Measurements from ENCODE around the gene MYH7.
"Not testable (repeated sequence)": the region's sequence is repeated elsewhere in the genome, so short reads cannot be mapped to it uniquely, and the experiment has no call there.

The MYH7 gene

GRCh38 chr14:23389396-23389795, 46.1 kb downstream of the MYH7 start:
- no peak for TF ChIP-seq CTCF (conservative IDR thresholded peaks at IDR 0.05; ENCODE audit: low read depth, low read length)
- Histone ChIP-seq H3K27me3 (ENCODE audit: insufficient read depth, low read depth) (peaks cover 16% of the 10 kb centered on the region; the same call in 1 of the 2 replicates), H3K4me3 (IDR thresholded peaks at IDR 0.05; ENCODE audit: insufficient read depth, low read depth, low read length) (no peak overlapping the region), H3K36me3 (ENCODE audit: insufficient read depth) (no peaks in the 10 kb centered on the region), H3K27ac (no peak overlapping the region), H3K79me2 (ENCODE audit: insufficient read depth, low read depth) (no peaks in the 10 kb centered on the region), H3K9ac (no peak overlapping the region), H4K20me1 (ENCODE audit: insufficient read depth) (no peaks in the 10 kb centered on the region), H2AFZ (ENCODE audit: low read depth) (no peak overlapping the region), H3K4me2 (no peak overlapping the region), H3K4me1 (ENCODE audit: low read depth, poor library complexity, severe bottlenecking) (no peaks in the 10 kb centered on the region)

GRCh38 chr14:23388996-23389395, 46.5 kb downstream of the MYH7 start:
- Histone ChIP-seq H3K4me3 (IDR thresholded peaks at IDR 0.05; ENCODE audit: insufficient read depth, low read depth, low read length) (no peak overlapping the region), H4K20me1 (ENCODE audit: insufficient read depth) (no peaks in the 10 kb centered on the region), H3K79me2 (ENCODE audit: insufficient read depth, low read depth) (no peaks in the 10 kb centered on the region), H3K4me1 (ENCODE audit: low read depth, poor library complexity, severe bottlenecking) (no peaks in the 10 kb centered on the region), H3K36me3 (ENCODE audit: insufficient read depth) (no peaks in the 10 kb centered on the region), H2AFZ (ENCODE audit: low read depth) (no peak overlapping the region), H3K9ac (no peak overlapping the region), H3K4me2 (no peak overlapping the region), H3K27ac (no peak overlapping the region), H3K27me3 (ENCODE audit: insufficient read depth, low read depth) (peaks cover 16% of the 10 kb centered on the region; the same call in 1 of the 2 replicates)
- TF ChIP-seq CTCF (conservative IDR thresholded peaks at IDR 0.05; ENCODE audit: low read depth, low read length): no peak

- Histone ChIP-seq H3K27me3 (ENCODE audit: insufficient read depth, low read depth) (peaks cover 16% of the 10 kb centered on the region; the same call in 1 of the 2 replicates), H2AFZ (ENCODE audit: low read depth) (no peak overlapping the region), H3K4me3 (IDR thresholded peaks at IDR 0.05; ENCODE audit: insufficient read depth, low read depth, low read length) (no peak overlapping the region), H3K4me2 (no peak overlapping the region), H4K20me1 (ENCODE audit: insufficient read depth) (no peaks in the 10 kb centered on the region), H3K36me3 (ENCODE audit: insufficient read depth) (no peaks in the 10 kb centered on the region), H3K27ac (no peak overlapping the region), H3K79me2 (ENCODE audit: insufficient read depth, low read depth) (no peaks in the 10 kb centered on the region), H3K4me1 (ENCODE audit: low read depth, poor library complexity, severe bottlenecking) (no peaks in the 10 kb centered on the region), H3K9ac (no peak overlapping the region)
- no peak for TF ChIP-seq CTCF (conservative IDR thresholded peaks at IDR 0.05; ENCODE audit: low read depth, low read length)
Observed at GRCh38 chr14:23387916-23388882, 47.3 kb downstream of the MYH7 start.

GRCh38 chr14:23386999-23387398, 48.5 kb downstream of the MYH7 start:
- peaks cover 16% of the 10 kb centered on the region; the same call in 1 of the 2 replicates for H3K27me3 ChIP-seq (ENCODE audit: insufficient read depth, low read depth)
- no peak overlapping the region for H3K27ac ChIP-seq

GRCh38 chr14:23386266-23386657, 49.2 kb downstream of the MYH7 start:
- not testable (repeated sequence) for H3K79me2 ChIP-seq (ENCODE audit: insufficient read depth, low read depth); H3K4me1 ChIP-seq (ENCODE audit: low read depth, poor library complexity, severe bottlenecking); H2AFZ ChIP-seq (ENCODE audit: low read depth); H4K20me1 ChIP-seq (ENCODE audit: insufficient read depth); H3K36me3 ChIP-seq (ENCODE audit: insufficient read depth); H3K4me2 ChIP-seq; H3K4me3 ChIP-seq (IDR thresholded peaks at IDR 0.05; ENCODE audit: insufficient read depth, low read depth, low read length); H3K9ac ChIP-seq; H3K27ac ChIP-seq; H3K27me3 ChIP-seq (ENCODE audit: insufficient read depth, low read depth)

More at GRCh38 chr14:23386999-23387398, 48.5 kb downstream of the MYH7 start:
- TF ChIP-seq CTCF (conservative IDR thresholded peaks at IDR 0.05; ENCODE audit: low read depth, low read length): no peak
- no peak overlapping the region for H3K4me3 ChIP-seq (IDR thresholded peaks at IDR 0.05; ENCODE audit: insufficient read depth, low read depth, low read length)
- no peaks in the 10 kb centered on the region for H3K36me3 ChIP-seq (ENCODE audit: insufficient read depth)
- H3K9ac ChIP-seq: no peak overlapping the region
- H2AFZ ChIP-seq (ENCODE audit: low read depth): no peak overlapping the region
- no peak overlapping the region for H3K4me2 ChIP-seq
- no peaks in the 10 kb centered on the region for H3K79me2 ChIP-seq (ENCODE audit: insufficient read depth, low read depth)
- H3K4me1 ChIP-seq (ENCODE audit: low read depth, poor library complexity, severe bottlenecking): no peaks in the 10 kb centered on the region
- H4K20me1 ChIP-seq (ENCODE audit: insufficient read depth): no peaks in the 10 kb centered on the region
